T-cell (primary cell): ENCODE results near the gene ASPDH. TPM values are rescaled to one million over a fixed set of nuclear protein-coding genes. Genes with fewer than 3 reads are reported as not detected.

ENCODE experiments used
- total RNA-seq, 35 experiments: library from RNA in 6 of 35; stranded (reverse) in 6 of 35; fragments of 120-200 nt in 1 of 35; gene quantifications; one replicate each; pipeline versions ENCODE4 v1.2.1 to v1.2.4 and lab custom pipeline; 2013 to 2026

ASPDH gene
- total RNA-seq, 5 donors from 2014 or later (not counting 1 experiment from before 2014, with no cell fraction given): not detected

Other genes starting within 250 kb of the ASPDH start
- 1 to 10 TPM in 4 of 5 donors, under 1 TPM in 1; 0.75 to 4.3 (median 1.5) TPM for gene KCNC3, start 184.5 kb downstream of the ASPDH start, total RNA-seq
- 1 to 10 TPM; 2.6 to 7.1 (median 3.0) TPM for gene NAPSA, start 148.3 kb downstream of the ASPDH start, total RNA-seq
- 100 to 1,000 TPM; 109 to 236 (median 117) TPM for gene NR1H2, start 137.5 kb downstream of the ASPDH start, total RNA-seq
- 10 to 100 TPM; 32.9 to 67.1 (median 54.0) TPM for gene POLD1, start 129.6 kb downstream of the ASPDH start, total RNA-seq
- 1 to 10 TPM in 4 of 5 donors, under 1 TPM in 1; 0.72 to 9.7 (median 4.1) TPM for gene SPIB, start 95.0 kb downstream of the ASPDH start, total RNA-seq
- under 1 TPM in 2 of 5 donors, not detected in 3; 0.28 to 0.38 TPM for gene MYBPC2, start 81.0 kb downstream of the ASPDH start, total RNA-seq
- gene EMC10, start 37.4 kb downstream of the ASPDH start, total RNA-seq: 10 to 100 TPM; 83.7 to 98.1 (median 89.7) TPM
- gene GARIN5A, start 37.1 kb downstream of the ASPDH start, total RNA-seq: 1 to 10 TPM in 1 of 5 donors, under 1 TPM in 3, not detected in 1; 0.60 to 1.2 (median 0.67) TPM
- gene JOSD2, start 2.7 kb downstream of the ASPDH start, total RNA-seq: 10 to 100 TPM; 15.4 to 45.7 (median 40.6) TPM
- gene LRRC4B, start 54.5 kb upstream of the ASPDH start, total RNA-seq: not detected
- under 1 TPM in 3 of 5 donors, not detected in 2; 0.41 to 0.68 (median 0.57) TPM for gene SYT3, start 126.0 kb upstream of the ASPDH start, total RNA-seq
- 1 to 10 TPM in 1 of 5 donors, not detected in 4; 1.5 TPM for gene C19orf81, start 135.5 kb upstream of the ASPDH start, total RNA-seq
- 1 to 10 TPM in 2 of 5 donors, under 1 TPM in 3; 0.06 to 3.3 (median 0.36) TPM for gene SHANK1, start 205.9 kb upstream of the ASPDH start, total RNA-seq
- 1 to 10 TPM; 1.4 to 5.0 (median 3.7) TPM for gene CLEC11A, start 209.5 kb upstream of the ASPDH start, total RNA-seq